ENCODE results near the gene ADGRA3. TPM values are rescaled to one million over a fixed set of nuclear protein-coding genes. Genes with fewer than 3 reads are reported as not detected.

The ADGRA3 gene, protein sequence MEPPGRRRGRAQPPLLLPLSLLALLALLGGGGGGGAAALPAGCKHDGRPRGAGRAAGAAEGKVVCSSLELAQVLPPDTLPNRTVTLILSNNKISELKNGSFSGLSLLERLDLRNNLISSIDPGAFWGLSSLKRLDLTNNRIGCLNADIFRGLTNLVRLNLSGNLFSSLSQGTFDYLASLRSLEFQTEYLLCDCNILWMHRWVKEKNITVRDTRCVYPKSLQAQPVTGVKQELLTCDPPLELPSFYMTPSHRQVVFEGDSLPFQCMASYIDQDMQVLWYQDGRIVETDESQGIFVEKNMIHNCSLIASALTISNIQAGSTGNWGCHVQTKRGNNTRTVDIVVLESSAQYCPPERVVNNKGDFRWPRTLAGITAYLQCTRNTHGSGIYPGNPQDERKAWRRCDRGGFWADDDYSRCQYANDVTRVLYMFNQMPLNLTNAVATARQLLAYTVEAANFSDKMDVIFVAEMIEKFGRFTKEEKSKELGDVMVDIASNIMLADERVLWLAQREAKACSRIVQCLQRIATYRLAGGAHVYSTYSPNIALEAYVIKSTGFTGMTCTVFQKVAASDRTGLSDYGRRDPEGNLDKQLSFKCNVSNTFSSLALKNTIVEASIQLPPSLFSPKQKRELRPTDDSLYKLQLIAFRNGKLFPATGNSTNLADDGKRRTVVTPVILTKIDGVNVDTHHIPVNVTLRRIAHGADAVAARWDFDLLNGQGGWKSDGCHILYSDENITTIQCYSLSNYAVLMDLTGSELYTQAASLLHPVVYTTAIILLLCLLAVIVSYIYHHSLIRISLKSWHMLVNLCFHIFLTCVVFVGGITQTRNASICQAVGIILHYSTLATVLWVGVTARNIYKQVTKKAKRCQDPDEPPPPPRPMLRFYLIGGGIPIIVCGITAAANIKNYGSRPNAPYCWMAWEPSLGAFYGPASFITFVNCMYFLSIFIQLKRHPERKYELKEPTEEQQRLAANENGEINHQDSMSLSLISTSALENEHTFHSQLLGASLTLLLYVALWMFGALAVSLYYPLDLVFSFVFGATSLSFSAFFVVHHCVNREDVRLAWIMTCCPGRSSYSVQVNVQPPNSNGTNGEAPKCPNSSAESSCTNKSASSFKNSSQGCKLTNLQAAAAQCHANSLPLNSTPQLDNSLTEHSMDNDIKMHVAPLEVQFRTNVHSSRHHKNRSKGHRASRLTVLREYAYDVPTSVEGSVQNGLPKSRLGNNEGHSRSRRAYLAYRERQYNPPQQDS (N-terminal part only)
- total RNA-seq (2014; rRNA removed; shearing (Covaris generic)): 30.3 and 36.2 TPM in 2 replicates
- 30.8 and 39.4 TPM in 2 replicates for polyA plus RNA-seq (2014; cell fraction: nucleus; rRNA removed)

DNA sequence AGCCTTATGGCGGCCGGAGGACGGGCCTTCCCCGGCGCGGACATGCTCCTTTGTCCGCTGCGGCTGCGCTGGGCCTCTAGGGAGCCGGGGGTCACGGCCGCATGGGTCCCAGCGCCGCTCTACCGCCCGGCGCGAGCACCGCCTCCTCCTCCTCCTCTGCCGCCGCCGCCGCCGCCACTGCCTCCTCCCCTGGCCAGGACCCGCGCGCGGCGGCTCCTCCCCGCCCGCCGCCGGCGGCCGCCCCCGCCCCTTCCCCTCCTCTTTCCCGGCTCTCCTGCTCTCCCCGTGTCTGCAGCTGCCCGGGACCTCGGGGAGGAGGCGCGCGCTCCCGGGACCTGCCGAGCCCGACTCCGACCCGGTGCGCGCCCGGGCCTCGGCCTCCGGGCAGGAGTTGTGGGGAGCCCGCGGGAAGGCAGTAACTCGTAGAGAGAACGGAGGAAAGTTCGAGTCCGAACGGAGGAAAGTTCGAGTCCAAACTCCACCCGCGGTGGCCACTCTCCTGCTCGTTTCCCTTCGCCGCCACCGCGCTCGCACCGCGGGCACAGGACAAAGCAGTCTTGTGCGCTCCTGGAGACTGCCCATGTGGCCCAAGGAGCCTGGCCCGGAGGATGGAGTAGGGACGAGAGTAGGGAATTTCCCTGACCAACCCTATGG is at the start of gene ADGRA3:
ADGRA3 (minus strand) TSS at position 179 of the 654 bp plus-strand sequence. CDS start 282 bp downstream, outside the sequence.
- peak; percentile 68 for DNase-seq (ENCODE audit: extremely low read depth, low read depth)

DNA sequence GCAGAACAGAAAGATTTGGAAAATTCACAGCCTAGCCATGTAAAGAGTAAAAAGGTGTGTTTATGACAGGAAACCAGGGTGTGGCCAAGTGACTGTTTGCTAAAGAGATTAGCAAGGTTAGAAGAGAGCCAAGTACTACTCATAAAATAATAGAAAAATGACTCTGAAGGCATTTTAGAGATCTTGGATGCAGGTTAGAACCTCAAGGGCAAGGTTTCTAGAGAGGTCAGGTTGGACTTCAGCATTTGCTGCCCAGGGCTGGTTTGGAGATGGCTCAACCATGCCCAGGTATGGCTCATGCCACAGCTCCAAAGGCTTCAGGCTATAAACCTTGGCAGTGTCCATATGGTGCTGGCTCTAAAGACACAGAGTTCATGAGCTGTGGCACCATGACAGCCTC is 40.6 kb upstream of the ADGRA3 start:
- no peak for DNase-seq (ENCODE audit: extremely low read depth, low read depth)

DNA sequence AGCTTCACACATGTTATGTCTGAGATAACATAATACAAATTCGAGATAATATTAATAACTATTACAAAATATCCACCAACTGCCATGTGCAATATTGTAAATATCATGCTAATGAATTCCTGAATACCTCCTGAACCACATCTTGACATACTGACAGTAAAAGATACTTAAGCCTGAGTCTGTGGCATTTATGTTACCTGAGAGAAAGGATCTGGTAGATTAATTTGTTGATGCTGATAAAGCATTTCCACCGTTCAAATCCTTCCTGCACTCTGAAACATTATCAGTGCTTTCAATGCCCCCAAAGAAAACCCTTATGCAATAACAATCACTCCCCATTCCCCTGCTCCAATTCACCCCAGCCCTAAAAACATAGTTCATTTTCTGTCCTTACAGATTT is 38.8 kb upstream of the ADGRA3 start:
- DNase-seq (ENCODE audit: extremely low read depth, low read depth): no peak

DNA sequence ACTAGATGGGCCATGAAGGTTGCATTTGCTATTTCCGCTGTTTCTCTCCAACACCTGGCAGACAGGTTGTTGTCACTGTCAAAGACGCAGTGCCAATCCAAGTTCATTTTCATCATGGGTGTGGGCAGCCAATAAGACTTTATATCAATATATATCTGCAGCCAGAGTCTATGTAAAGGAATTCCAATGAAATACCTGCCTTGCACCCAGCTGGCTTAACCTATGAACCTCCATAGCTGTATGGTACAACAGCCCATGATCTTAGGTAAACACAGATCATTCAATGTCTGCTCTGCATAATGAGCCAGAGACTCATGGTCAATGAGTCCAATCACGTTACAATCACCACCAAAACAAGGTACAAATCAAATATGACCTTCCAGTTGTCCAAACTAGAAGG is 37.7 kb upstream of the ADGRA3 start:
- DNase-seq (ENCODE audit: extremely low read depth, low read depth): no peak

DNA sequence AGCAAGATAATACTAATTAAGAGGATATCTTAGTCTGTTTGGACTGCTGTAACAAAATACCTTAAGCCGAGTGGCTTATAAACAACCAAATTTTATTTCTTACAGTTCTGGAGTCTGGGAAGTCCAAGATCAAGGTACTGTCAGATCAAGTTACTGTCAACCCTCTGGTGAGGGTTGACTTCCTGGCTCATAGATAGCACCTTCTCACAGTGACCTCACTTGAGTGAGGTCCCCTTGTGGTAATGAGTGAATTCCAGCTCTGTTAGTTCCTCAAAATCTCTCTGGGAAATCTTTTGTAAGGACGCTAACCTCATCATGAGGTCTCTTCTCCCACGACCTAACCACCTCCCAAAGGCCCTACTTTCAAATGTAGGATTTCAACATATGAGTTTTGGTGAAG is 36.9 kb upstream of the ADGRA3 start:
- DNase-seq (ENCODE audit: extremely low read depth, low read depth): no peak

DNA sequence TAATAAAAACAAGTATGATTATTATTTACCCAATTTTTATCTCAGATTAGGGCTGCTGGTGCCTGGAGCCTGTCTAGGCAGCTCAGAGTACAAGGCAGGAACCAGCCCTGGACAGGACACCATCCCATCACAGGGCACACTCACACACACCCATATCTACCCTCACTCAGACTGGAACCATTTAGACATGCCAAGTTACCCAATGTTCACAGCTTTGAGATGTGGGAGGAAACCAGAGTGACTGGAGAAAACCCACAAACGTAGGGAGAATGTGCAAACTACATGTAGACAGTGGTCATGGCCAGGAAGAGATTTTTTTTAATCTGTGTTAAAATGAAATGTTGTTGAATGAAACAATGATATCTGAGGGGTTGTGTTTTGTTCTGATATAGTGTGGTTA is 35.7 kb upstream of the ADGRA3 start:
- no peak for DNase-seq (ENCODE audit: extremely low read depth, low read depth)

DNA sequence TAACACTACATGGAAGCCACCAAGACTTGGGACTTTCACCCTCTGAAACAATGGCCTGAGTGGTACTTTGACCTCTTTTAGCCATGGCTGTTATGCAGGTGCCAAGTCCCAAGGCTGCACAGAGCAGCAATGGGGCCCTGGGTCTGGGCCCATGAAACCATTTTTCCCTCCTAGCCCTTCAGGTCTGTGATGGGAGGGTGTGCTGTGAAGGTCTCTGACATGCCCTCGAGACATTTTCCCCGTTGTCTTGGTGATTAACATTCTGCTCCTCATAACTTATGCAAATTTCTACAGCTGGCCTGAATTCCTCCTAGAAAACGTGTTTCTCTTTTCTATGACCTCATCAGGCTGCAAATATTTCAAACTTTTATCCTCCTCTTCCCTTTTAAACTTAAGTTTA is 30.4 kb upstream of the ADGRA3 start:
- DNase-seq (ENCODE audit: extremely low read depth, low read depth): no peak

DNA sequence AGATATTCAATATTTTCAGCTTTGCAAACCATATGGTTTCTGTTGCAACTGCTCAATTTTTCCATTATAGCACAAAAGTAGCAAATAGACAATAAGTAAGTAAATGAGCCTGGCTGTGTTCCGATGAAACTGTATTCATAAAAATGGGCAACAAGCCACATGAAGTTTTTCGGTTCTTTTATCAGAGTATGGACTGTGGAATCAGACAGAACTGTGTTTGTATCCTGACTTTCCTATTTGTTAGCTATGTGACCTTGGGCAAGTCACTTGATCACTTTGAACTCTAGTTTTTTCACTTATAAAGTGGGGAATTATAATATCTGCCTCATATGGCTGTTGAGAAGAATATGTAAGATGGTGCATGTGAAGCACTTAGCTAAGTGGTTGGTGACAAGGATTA is 23.4 kb upstream of the ADGRA3 start:
- DNase-seq (ENCODE audit: extremely low read depth, low read depth): no peak

DNA sequence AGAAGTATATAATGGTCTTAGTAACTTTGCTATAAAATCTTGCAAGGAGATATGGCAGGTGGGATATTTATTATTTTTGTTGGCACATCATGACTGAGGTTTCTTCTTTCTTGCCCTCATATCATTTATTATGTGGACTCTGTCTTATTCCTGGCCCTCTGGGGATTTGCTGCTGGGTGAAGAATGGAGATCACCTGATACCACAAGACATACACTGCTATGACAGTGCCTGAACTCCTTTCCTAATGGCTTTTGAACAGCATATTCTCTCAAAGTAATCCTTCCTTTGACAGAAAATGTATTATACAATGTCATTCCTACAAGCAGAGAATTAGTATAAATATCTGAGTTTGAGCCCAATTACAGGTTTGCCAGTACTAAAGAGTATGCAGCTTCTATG is 22.0 kb upstream of the ADGRA3 start:
- DNase-seq (ENCODE audit: extremely low read depth, low read depth): no peak

DNA sequence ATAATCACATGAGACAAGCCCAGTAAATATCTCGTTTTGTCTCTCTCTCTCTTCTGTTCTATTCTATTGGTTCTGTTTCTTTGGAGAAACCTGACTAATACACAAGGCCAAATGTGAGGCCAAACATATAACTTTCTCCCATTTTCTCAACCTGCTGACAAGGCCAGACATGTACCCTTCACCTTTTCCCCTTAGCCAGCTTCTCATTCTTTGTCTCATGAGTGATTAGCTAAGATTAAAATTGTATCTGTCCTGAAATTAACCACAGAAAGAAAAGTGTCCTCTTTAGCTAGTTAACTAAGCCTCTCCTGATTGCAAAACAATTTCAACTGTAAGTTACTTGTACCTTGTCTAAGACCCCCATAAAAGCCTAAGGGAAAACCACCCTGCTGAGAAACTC is 18.5 kb upstream of the ADGRA3 start:
- DNase-seq (ENCODE audit: extremely low read depth, low read depth): no peak

DNA sequence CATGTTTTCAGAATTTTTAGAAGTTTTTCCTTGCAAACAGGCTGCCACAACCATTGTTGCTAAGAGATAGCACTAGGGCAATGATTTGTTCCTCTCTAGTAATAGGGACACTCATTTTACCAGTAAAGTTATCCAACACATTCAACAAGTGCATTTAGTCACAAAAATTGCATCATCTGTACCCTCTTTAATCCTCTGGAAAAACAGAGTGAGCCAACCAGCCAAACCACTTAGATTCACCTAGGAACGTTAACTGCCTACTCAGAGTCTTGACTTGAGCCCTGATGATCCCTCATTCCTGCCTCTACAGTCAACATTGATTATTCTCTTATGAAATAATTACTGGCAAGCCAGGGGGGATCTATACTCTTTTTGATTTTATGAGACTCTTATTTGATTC is 17.0 kb upstream of the ADGRA3 start:
- no peak for DNase-seq (ENCODE audit: extremely low read depth, low read depth)

DNA sequence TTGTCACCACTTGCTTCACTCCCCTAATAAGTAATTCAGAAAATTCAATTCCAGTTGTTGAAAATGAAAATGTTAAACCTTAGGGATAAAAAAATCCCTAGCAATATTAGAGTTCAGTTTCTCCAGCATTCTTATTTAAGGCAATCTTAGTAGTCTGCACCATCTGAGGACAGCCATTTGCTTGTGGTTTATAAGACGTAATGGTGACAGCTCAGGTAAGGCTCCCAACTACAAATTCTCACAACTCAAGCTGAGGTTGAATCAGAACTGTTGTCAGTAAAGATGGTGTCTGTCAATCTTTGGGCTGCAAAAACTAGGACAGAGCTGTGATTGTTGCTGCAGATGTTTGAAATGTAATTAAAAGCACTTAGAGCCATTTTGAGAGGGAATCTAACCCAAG is 16.3 kb upstream of the ADGRA3 start:
- no peak for DNase-seq (ENCODE audit: extremely low read depth, low read depth)

DNA sequence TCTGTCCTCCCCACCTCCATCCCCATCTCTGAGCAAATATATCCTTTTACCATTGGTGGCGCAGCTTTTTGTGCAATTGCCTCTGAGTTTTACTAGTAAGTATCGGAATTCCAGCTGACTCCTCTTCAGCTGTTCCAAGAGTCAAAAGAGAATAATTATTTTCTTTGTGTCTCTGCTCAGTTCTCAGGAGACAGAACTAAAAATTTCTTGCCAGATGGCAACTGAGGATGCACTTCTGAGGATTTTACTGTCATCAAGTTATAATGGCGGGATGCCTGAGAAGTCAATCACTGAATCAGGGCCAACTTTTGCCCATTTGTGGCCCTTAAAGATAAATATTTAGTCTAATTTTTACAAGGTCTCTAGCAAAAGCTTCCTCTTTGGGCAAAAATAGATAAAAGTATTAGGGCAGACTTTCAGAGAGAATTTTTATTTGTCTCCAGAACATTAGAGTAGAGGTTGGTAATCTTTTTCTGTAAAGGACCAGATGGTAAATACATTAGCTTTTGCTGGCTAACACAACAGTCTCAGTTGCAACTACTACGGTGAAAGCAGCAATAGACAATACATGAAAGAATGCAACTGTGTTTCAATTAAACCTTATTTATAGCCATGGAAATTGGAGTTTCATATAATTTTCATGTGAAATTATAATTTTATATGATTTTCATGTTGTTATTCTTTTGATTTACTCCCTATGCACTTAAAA is 15.6 kb upstream of the ADGRA3 start:
- DNase-seq (ENCODE audit: extremely low read depth, low read depth): no peak

DNA sequence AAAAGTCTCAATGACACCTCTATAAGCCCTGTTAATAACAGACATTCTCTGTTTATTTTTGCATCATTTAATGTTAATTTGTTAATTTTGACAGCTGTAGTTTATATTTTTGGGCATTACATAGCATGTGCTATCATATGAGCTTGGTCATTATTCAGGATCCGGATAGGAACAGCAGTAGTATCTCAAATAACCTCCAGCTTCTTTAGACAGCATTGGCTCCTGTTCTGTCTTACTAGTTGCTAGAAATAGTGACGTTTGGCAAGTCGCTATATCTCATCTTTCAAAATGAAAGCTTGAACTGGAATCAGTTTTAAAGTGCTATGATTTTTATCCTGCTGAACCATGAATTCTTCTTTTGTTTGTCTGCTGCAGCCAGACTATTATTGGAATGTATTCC is 9.0 kb upstream of the ADGRA3 start:
- DNase-seq (ENCODE audit: extremely low read depth, low read depth): no peak

DNA sequence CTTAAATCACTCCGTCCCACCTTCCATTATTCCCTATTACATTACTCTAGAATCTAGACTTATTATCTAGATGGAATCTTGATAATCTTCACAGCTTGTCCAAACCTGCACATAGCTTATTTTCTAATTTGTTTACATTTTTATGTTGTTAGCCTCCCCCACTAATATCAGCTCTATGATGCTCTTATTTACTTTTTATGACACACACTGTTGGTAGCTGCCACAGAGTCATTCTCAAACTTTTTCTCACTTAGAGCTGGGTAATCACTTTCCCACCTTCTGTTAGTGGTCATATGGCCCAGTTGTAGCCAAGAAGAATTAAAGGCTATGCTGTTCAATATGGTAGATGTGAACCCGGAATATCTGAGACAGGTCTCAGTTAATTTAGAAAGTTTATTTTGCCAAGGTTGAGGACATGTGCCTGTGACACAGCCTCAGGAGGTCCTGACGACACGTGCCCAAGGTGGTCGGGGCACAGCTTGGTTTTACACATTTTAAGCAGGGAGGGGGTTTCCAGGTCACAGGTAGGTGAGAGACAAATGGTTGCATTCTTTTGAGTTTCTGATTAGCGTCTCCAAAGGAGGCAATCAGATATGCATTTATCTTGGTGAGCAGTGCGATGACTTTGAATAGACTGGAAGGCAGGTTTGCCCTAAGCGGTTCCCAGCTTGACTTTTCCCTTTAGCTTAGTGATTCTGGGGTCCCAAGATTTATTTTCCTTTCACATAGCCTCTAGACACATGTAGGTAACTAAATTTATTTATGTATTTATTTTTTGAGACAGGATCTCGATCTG is 7.0 kb upstream of the ADGRA3 start:
- no peak for DNase-seq (ENCODE audit: extremely low read depth, low read depth)

DNA sequence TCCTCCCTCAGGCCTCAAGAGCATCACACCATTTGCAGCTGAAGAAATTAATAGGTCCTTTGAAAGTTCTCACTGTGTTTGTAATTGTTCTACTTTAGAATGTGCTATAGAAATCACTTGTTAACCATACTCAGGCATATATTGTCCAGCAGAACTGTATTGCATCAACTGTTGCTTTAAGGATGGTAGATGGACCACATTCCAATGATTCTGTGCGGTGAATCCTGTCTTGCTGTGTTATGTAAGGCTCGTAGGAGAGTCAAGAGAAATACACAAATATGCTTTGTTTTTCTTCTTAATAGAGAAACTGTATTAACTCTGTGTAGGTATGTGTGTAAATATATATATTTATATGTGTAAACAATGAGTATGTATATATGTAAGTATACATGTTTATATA is 6.3 kb upstream of the ADGRA3 start:
- DNase-seq (ENCODE audit: extremely low read depth, low read depth): no peak

DNA sequence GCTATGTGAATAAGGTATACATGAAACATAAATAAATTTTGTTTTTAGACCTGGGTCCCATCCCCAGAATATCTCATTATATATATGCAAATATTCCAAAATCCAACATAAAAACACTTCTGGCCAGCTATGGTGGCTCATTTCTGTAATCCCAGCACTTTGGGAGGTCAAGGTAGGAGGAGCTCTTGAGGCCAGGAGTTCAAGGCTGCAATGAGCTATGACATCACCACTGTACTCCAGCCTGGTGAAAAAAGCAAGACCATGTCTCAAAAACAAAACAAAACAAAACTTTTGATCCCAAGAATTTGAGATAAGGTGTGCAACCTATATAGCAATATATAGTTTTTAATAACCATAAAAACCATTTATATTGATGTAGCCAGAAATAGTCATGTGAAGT is 5.4 kb upstream of the ADGRA3 start:
- DNase-seq (ENCODE audit: extremely low read depth, low read depth): no peak

DNA sequence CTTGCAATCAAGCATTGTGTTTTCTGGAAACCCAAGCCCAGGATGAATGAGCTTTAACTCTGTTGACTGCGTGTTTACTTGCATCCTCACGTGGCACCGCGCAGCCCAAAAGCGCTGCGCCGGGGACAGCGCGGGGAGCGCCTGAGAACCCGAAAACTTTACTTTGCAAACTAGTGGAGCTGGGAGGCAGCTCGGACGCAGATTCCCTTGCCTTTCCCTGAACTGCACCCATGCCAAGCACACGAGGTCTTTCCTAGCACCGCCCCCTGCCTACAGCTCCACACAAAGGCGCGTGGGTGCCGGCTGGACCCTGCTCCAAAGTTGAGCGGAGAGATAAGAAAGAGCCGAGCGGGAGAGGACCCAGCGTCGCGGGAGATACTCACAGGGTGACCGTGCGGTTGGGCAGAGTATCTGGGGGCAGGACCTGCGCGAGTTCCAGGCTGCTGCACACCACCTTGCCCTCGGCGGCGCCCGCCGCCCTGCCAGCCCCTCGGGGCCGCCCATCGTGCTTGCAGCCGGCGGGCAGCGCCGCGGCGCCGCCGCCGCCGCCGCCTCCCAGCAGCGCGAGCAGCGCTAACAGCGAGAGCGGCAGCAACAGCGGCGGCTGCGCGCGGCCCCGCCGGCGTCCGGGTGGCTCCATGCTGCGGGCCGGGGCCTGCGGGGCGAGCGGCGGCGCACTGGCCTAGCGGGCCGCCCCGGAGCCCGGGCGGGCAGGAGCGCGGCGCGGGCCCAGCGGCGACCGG is 550 bp downstream of the ADGRA3 start:
- DNase-seq (ENCODE audit: extremely low read depth, low read depth): peak; percentile 51
